GM21723 (cell line): ENCODE results near the gene FMO1.
"Not testable (repeated sequence)": the region's sequence is repeated elsewhere in the genome, so short reads cannot be mapped to it uniquely, and the experiment has no call there.

ENCODE experiments used
- ATAC-seq: cut with Tn5 transposase; IDR thresholded peaks from one replicate; pipeline ENCODE4 v1.9.1; 2021; ENCODE audit warnings: mild to moderate bottlenecking, moderate library complexity; ENCODE audit not compliant: unreplicated experiment

The FMO1 gene

DNA sequence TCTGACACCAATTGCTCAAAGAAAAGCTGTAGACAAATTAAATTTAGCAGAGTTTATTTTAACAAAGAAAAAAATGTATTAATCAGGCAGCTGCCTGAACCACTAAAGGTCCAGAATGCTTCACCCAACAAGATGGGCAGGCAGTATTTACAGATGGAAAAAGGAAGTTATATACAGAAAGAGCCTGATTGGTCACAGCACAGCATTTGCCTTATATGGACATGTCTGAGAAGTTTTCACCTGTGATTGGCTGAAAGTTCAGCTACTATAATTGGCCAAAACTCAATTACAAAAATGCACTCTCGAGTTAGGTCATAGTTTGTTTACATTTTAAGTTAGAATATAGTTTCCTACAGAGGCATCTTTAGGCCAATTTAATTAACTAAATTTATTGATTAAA lies 15.1 kb upstream of the FMO1 start:
- no peak for ATAC-seq

GRCh38 chr1:171236231-171236630 lies 12.1 kb upstream of the FMO1 start:
- not testable (repeated sequence) for ATAC-seq

DNA sequence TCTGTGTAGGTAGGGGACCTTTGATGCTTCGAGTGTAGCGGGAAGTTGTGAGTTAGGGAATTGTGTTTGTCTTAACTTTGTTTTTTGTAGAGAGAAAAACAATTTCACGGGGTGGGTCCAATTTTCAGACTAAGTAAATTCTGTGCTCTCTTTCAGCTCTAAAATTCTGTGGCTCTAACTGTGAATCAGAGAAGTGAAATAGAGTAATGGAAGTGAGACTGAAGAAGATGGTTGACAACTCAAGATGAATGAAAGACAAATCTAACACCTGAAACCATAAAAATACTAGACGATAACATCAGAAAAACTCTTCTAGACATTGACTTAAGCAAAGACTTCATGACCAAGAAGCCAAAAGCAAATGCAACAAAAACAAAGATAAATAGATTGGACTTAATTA lies 4.4 kb upstream of the FMO1 start:
- ATAC-seq = no peak

GRCh38 chr1:171245458-171246064 lies 2.7 kb upstream of the FMO1 start:
- peak; percentile 75 for ATAC-seq

- no peak for ATAC-seq
Measured at GRCh38 chr1:171247501-171247900, 793 bp upstream of the FMO1 start.

GRCh38 chr1:171248841-171249240 lies 547 bp downstream of the FMO1 start:
- ATAC-seq = no peak

DNA sequence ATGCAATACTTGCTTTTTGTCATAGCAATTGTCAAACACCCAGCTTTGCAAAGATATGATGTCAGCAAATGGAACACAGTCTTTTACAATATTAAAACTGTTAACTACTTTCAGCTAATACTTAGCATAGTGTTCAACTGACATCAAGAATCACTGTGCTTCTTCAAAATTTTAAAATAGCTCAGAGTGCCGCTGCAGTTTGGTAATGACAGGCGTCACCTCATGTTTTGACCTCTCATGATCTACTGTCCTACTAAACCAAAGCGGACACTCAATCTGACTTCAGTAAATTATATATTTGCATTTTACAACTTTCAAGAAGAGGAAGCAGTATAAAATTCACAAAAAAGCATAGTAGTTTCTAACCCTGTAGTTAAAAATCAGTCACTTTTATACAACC lies 2.0 kb downstream of the FMO1 start:
- ATAC-seq = no peak

DNA sequence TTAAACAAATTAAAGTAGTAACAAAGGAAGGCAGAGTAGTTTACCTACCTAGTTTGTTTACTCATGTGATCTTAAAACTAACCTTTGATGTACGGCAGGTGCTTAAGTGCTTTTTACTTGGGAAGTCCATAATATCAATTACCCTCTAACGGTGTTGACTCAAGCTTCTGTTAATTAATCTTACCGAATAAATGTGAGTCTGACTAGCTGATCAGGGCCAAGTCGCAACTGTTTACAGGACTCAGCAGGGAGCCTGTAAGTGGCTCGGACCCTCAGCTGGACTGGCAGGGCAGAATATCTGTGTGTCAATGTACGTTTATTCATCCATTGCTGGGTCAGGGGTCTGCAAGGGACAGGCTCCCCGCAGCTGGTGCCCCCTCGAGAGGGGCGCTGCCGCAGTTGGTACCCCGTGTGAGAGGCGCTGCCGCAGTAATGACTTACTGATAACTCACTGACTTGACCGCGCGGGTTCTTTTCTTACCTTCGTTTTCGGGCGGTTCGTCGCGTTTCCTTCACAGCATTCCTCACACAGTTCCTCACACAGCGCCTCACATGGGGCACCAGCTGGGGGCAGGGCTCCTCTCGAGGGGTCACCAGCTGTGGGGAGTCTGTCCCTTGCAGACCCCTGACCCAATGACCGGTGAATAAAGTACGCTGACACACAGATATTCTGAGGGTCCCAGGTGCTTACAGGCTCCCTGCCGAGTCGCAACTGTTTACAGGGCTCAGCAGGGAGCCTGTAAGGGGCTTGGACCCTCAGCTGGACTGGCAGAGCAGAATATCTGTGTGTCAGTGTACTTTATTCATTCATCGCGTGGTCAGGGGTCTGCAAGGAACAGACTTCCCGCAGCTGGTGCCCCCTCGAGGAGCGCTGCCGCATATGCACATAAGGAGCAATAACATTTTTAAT lies 3.0 kb downstream of the FMO1 start:
- ATAC-seq = peak; percentile 53

GRCh38 chr1:171251952-171252300 lies 3.6 kb downstream of the FMO1 start:
- ATAC-seq = no peak

- ATAC-seq = peak; percentile 94
Measured at GRCh38 chr1:171252482-171252881, 4.2 kb downstream of the FMO1 start.

GRCh38 chr1:171254859-171255258 lies 6.6 kb downstream of the FMO1 start:
- ATAC-seq = no peak

GRCh38 chr1:171256940-171257606 lies 8.8 kb downstream of the FMO1 start:
- ATAC-seq = no peak

DNA sequence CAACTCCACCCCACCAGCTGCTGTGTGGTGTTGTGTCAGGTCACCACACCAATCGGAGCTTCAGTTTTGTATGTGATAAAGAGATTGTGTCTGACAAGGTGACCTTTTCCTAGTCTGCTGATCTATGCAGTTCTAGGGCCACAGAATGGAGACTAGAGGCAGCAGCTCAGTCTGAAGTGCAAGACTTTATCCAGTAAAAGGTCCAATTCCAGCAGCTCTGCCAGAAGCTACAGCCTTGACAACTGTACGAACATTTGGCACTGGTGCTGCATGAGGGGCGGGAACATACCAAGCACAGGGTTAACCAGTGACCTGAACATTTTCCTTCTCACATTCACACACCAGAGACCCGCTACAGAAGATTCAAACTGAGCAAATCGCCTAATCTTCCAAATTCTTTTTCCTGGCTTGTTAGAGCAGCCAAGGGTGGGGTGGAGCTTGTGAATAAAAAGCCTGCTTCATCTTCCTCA lies 9.3 kb downstream of the FMO1 start:
- ATAC-seq = no peak

DNA sequence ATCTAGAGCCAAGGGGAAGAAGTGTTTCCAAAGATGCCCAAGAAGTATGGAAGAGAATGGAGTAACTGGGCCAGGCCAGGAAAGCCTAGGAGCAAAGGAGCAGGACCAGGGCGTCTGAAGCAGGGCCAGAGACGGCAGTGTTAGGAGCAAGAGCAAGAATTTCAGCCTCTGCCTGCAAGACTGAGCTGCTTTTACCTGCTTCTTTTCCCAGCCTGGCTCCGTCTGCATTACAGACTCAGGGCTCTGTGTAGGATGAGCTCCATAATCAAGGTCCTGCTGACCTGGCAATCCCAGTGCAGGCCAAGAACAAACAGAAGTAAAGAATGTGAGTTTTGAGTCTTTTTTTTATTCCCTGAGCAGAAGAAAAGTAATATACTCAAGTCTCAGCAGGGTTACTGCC lies 10.1 kb downstream of the FMO1 start:
- no peak for ATAC-seq

- ATAC-seq = no peak
Measured at GRCh38 chr1:171258943-171259342, 10.6 kb downstream of the FMO1 start.

GRCh38 chr1:171261336-171261735 lies 13.0 kb downstream of the FMO1 start:
- ATAC-seq = no peak

DNA sequence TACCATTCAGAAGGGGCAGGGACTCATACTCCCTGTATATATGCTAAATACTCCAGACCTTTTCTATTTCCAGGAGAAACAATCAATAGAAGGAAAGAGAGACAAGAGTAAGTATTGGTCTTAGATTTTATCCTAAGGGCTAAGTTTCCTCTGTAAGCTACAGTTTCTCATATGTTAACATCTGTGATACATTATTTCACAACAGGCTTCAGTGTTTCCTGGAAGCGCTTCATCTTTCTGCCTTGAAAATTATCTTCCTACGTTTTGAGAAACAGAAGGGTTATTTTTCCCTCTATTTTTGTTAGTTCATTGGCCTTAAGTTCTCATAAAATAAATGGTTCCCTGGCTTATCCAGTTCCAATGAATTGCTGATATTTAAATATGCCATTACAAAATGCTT lies 15.6 kb downstream of the FMO1 start:
- ATAC-seq = no peak

DNA sequence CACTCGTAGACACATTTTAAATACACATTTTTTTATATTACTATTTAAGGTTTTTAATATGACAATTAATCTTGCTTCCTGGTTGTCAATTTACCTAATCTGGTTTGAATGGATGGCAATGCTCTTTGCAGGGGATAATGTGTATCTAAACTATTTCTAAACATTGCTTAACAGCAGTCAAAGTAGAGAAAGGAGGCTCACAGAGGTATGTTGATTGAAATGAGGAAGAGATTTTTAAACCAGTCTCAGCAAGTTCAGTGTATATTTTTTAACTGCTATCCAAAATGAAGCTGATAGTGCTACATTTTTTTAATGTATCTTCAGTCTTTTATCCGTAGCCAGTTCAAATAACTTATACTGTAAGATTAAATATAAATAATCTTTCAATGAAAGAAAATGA lies 17.4 kb downstream of the FMO1 start:
- no peak for ATAC-seq

GRCh38 chr1:171266930-171267329 lies 18.6 kb downstream of the FMO1 start:
- no peak for ATAC-seq

GRCh38 chr1:171267391-171267790 lies 19.1 kb downstream of the FMO1 start:
- ATAC-seq = no peak

- ATAC-seq = no peak
Measured at GRCh38 chr1:171270806-171271205, 22.5 kb downstream of the FMO1 start.

GRCh38 chr1:171277534-171277933 lies 29.2 kb downstream of the FMO1 start:
- no peak for ATAC-seq
